Occipital lobe (tissue), 2 donors: Measurements from ENCODE around the gene GIMD1. TPM values are rescaled to one million over a fixed set of nuclear protein-coding genes. Genes with fewer than 3 reads are reported as not detected.
"Not testable (repeated sequence)": the region's sequence is repeated elsewhere in the genome, so short reads cannot be mapped to it uniquely, and the experiment has no call there.

Source experiments
- DNase-seq: peaks from one replicate; lab custom pipeline; 2025; lab: John Stamatoyannopoulos, UW
- total RNA-seq: library from RNA; depleted of rRNA; stranded (reverse); fragments of >200 nt; gene quantifications from one replicate; pipeline ENCODE4 v1.2.3, GENCODE V29; 2014

GIMD1 gene
- total RNA-seq, 1 donor from 2014 or later = not detected

- DNase-seq = no peak
Measured at GRCh38 chr4:106351016-106351415, 17.6 kb downstream of the GIMD1 start.

- no peak for DNase-seq
Measured at GRCh38 chr4:106347167-106347566, 21.4 kb downstream of the GIMD1 start.

GRCh38 chr4:106344647-106344970 lies 24.0 kb downstream of the GIMD1 start:
- no peak for DNase-seq

GRCh38 chr4:106343865-106344646 lies 24.5 kb downstream of the GIMD1 start:
- no peak for DNase-seq

GRCh38 chr4:106340774-106341173 lies 27.8 kb downstream of the GIMD1 start:
- no peak for DNase-seq

GRCh38 chr4:106339431-106339830 lies 29.1 kb downstream of the GIMD1 start:
- DNase-seq = no peak

GRCh38 chr4:106338671-106339070 lies 29.9 kb downstream of the GIMD1 start:
- DNase-seq = no peak

- DNase-seq = no peak
Measured at GRCh38 chr4:106337916-106338315, 30.7 kb downstream of the GIMD1 start.

GRCh38 chr4:106336618-106337017 lies 32.0 kb downstream of the GIMD1 start:
- no peak for DNase-seq

- no peak for DNase-seq
Measured at GRCh38 chr4:106334741-106335470, 33.7 kb downstream of the GIMD1 start.

- DNase-seq = no peak
Measured at GRCh38 chr4:106333186-106333585, 35.4 kb downstream of the GIMD1 start.

GRCh38 chr4:106329041-106329618 lies 39.4 kb downstream of the GIMD1 start:
- no peak for DNase-seq

- DNase-seq = no peak
Measured at GRCh38 chr4:106325800-106326199, 42.8 kb downstream of the GIMD1 start.

GRCh38 chr4:106323119-106323518 lies 45.5 kb downstream of the GIMD1 start:
- no peak for DNase-seq

- DNase-seq = not testable (repeated sequence)
Measured at GRCh38 chr4:106321814-106322213, 46.8 kb downstream of the GIMD1 start.

GRCh38 chr4:106321168-106321567 lies 47.4 kb downstream of the GIMD1 start:
- not testable (repeated sequence) for DNase-seq

GRCh38 chr4:106320235-106320634 lies 48.3 kb downstream of the GIMD1 start:
- no peak for DNase-seq

GRCh38 chr4:106318511-106318910 lies 50.1 kb downstream of the GIMD1 start:
- no peak for DNase-seq

GRCh38 chr4:106317815-106318214 lies 50.8 kb downstream of the GIMD1 start:
- DNase-seq = no peak

- DNase-seq = no peak
Measured at GRCh38 chr4:106316773-106317409, 51.7 kb downstream of the GIMD1 start.

GRCh38 chr4:106315968-106316772 lies 52.4 kb downstream of the GIMD1 start, which contains the start of the genes AIMP1 and TBCK:
TSS of gene AIMP1 (plus strand) at chr4:106316550. CDS start at chr4:106325010, 8,460 bp downstream.
TSS of gene TBCK (minus strand) at chr4:106316209. CDS start at chr4:106308960, 7,249 bp downstream.
- DNase-seq = peak; percentile 91
